SK-N-SH (cell line): ENCODE data around the gene ANKEF1.

Source experiments
- CHD2 ChIP-seq: fragments of 150-350 bp; IDR thresholded peaks from 2 replicates; pipeline ENCODE4 v1.6.1; 2018; ENCODE audit warnings: low read length; ENCODE audit not compliant: partially characterized antibody
- EP300 ChIP-seq, 2 experiments: IDR thresholded peaks; 2 replicates each; pipeline versions ENCODE4 v1.4.0 to v1.6.1; 2012; ENCODE audit warnings: borderline replicate concordance in 1 of 2, low read depth in 1 of 2, low read length in 1 of 2
- EZH2phosphoT487 ChIP-seq: fragments of 200-600 bp; sonication (generic); IDR thresholded peaks from 2 replicates; pipeline ENCODE4 v1.6.1; 2017; ENCODE audit warnings: low read depth, mixed run types, mild to moderate bottlenecking, antibody characterized with exemption, moderate library complexity, borderline replicate concordance
- GATA2 ChIP-seq: sonication (generic); formaldehyde crosslinking; IDR thresholded peaks from 2 replicates; pipeline ENCODE4 v1.5.0; 2020; ENCODE audit warnings: mild to moderate bottlenecking, missing genetic modification reagents
- NFIC ChIP-seq: IDR thresholded peaks from 2 replicates; pipeline ENCODE4 v1.4.0; 2012; ENCODE audit warnings: borderline replicate concordance
- POLR2AphosphoS5 ChIP-seq: IDR thresholded peaks from 2 replicates; pipeline ENCODE4 v1.6.1; 2012; ENCODE audit warnings: low read depth, low read length
- RAD21 ChIP-seq: IDR thresholded peaks from 2 replicates; pipeline ENCODE4 v1.6.1; 2012; ENCODE audit warnings: mild to moderate bottlenecking, low read length
- TAF1 ChIP-seq: IDR thresholded peaks from 2 replicates; pipeline ENCODE4 v1.6.1; 2012; ENCODE audit warnings: low read depth, mild to moderate bottlenecking, low read length, moderate library complexity, borderline replicate concordance
- TCF12 ChIP-seq: IDR thresholded peaks from 2 replicates; pipeline ENCODE4 v1.4.0; 2012
- USF2 ChIP-seq: fragments of 150-350 bp; IDR thresholded peaks from 2 replicates; pipeline ENCODE4 v1.6.1; 2017; ENCODE audit warnings: antibody characterized with exemption, low read length, low read depth, borderline replicate concordance
- TF ChIP-seq, protein P1 (sequence below): fragments of 200-600 bp; sonication (generic); IDR thresholded peaks from 2 replicates; pipeline ENCODE4 v1.6.1; 2017; ENCODE audit warnings: antibody characterized with exemption, mild to moderate bottlenecking, moderate library complexity
- TF ChIP-seq, protein P2 (sequence below): IDR thresholded peaks from 2 replicates; pipeline ENCODE4 v1.4.0; 2012; ENCODE audit warnings: low read depth
- TF ChIP-seq, protein P3 (sequence below): IDR thresholded peaks from 2 replicates; pipeline ENCODE4 v1.4.0; 2012; ENCODE audit warnings: low read depth, borderline replicate concordance
- TF ChIP-seq, protein P4 (sequence below): IDR thresholded peaks from 2 replicates; pipeline ENCODE4 v1.6.1; 2012; ENCODE audit warnings: mild to moderate bottlenecking, low read depth, low read length, moderate library complexity

GRCh38 chr20:9994676-9995075, 40.1 kb upstream of the ANKEF1 start:
- TF ChIP-seq CHD2 (no peak), TAF1 (no peak), NFIC (no peak), RAD21 (no peak), EP300 (IDR thresholded peaks at IDR 0.05; ENCODE audit: borderline replicate concordance in 1 of 2, low read depth in 1 of 2, low read length in 1 of 2) (no peak), EZH2phosphoT487 (no peak), POLR2AphosphoS5 (no peak), TCF12 (no peak), GATA2 (no peak), USF2 (no peak)
- TF ChIP-seq, protein P1, sequence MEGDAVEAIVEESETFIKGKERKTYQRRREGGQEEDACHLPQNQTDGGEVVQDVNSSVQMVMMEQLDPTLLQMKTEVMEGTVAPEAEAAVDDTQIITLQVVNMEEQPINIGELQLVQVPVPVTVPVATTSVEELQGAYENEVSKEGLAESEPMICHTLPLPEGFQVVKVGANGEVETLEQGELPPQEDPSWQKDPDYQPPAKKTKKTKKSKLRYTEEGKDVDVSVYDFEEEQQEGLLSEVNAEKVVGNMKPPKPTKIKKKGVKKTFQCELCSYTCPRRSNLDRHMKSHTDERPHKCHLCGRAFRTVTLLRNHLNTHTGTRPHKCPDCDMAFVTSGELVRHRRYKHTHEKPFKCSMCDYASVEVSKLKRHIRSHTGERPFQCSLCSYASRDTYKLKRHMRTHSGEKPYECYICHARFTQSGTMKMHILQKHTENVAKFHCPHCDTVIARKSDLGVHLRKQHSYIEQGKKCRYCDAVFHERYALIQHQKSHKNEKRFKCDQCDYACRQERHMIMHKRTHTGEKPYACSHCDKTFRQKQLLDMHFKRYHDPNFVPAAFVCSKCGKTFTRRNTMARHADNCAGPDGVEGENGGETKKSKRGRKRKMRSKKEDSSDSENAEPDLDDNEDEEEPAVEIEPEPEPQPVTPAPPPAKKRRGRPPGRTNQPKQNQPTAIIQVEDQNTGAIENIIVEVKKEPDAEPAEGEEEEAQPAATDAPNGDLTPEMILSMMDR: no peak
- TF ChIP-seq, protein P2, sequence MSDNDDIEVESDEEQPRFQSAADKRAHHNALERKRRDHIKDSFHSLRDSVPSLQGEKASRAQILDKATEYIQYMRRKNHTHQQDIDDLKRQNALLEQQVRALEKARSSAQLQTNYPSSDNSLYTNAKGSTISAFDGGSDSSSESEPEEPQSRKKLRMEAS: no peak
- TF ChIP-seq, protein P3, sequence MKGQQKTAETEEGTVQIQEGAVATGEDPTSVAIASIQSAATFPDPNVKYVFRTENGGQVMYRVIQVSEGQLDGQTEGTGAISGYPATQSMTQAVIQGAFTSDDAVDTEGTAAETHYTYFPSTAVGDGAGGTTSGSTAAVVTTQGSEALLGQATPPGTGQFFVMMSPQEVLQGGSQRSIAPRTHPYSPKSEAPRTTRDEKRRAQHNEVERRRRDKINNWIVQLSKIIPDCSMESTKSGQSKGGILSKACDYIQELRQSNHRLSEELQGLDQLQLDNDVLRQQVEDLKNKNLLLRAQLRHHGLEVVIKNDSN: no peak
- TF ChIP-seq, protein P4, sequence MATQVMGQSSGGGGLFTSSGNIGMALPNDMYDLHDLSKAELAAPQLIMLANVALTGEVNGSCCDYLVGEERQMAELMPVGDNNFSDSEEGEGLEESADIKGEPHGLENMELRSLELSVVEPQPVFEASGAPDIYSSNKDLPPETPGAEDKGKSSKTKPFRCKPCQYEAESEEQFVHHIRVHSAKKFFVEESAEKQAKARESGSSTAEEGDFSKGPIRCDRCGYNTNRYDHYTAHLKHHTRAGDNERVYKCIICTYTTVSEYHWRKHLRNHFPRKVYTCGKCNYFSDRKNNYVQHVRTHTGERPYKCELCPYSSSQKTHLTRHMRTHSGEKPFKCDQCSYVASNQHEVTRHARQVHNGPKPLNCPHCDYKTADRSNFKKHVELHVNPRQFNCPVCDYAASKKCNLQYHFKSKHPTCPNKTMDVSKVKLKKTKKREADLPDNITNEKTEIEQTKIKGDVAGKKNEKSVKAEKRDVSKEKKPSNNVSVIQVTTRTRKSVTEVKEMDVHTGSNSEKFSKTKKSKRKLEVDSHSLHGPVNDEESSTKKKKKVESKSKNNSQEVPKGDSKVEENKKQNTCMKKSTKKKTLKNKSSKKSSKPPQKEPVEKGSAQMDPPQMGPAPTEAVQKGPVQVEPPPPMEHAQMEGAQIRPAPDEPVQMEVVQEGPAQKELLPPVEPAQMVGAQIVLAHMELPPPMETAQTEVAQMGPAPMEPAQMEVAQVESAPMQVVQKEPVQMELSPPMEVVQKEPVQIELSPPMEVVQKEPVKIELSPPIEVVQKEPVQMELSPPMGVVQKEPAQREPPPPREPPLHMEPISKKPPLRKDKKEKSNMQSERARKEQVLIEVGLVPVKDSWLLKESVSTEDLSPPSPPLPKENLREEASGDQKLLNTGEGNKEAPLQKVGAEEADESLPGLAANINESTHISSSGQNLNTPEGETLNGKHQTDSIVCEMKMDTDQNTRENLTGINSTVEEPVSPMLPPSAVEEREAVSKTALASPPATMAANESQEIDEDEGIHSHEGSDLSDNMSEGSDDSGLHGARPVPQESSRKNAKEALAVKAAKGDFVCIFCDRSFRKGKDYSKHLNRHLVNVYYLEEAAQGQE: no peak
